IMR-90 (cell line): ENCODE results near the gene CD7. TPM values are rescaled to one million over a fixed set of nuclear protein-coding genes. Genes with fewer than 3 reads are reported as not detected.

ENCODE experiments used
- ATAC-seq: fragments of 200-7000 bp; cut with Tn5 transposase; 2 replicates; pipeline ENCODE4 v1.9.1; 2020; ENCODE audit warnings: low read depth, mild to moderate bottlenecking, moderate library complexity
- BruUV-seq: library from RNA; stranded (reverse); fragments of 400-500 nt; replicated peaks from 2 replicates; lab custom pipeline; 2021; lab: Mats Ljungman, UMichigan
- CTCF ChIA-PET: fragments of 300-600 bp; formaldehyde crosslinking; extraction: SDS; loops from one replicate; lab custom pipeline; 2021; ENCODE audit warnings: antibody characterized with exemption; lab: Yijun Ruan, JAX
- POLR2A ChIA-PET: fragments of 300-600 bp; sonication (Branson Sonifier 250); formaldehyde crosslinking; loops from one replicate; lab custom pipeline; 2022; ENCODE audit warnings: antibody characterized with exemption; ENCODE audit not compliant: unreplicated experiment; lab: Charles Lee
- DNase-seq: peaks from one replicate; pipeline ENCODE4 v3.0.0; 2013
- H2AFZ ChIP-seq: replicated peaks from 2 replicates; pipeline ENCODE3; 2013; ENCODE audit warnings: low read length, mild to moderate bottlenecking; ENCODE audit not compliant: poor library complexity
- H2AK5ac ChIP-seq: 2 replicates; pipeline ENCODE4 v1.6.1; 2013; ENCODE audit warnings: low read depth, low read length, inconsistent platforms
- H2AK9ac ChIP-seq: replicated peaks from 2 replicates; pipeline ENCODE3; 2013; ENCODE audit warnings: mild to moderate bottlenecking, low read depth, low read length, moderate library complexity; ENCODE audit not compliant: poor library complexity
- H2BK120ac ChIP-seq: 2 replicates; pipeline ENCODE4 v1.6.1; 2013; ENCODE audit warnings: low read depth, low read length, inconsistent platforms
- H2BK15ac ChIP-seq: 3 replicates; pipeline ENCODE4 v1.6.1; 2013; ENCODE audit warnings: low read depth, low read length, inconsistent platforms
- H2BK20ac ChIP-seq: 2 replicates; pipeline ENCODE4 v1.6.1; 2013; ENCODE audit warnings: low read depth, mild to moderate bottlenecking, inconsistent platforms, low read length, moderate library complexity
- H2BK5ac ChIP-seq: 2 replicates; pipeline ENCODE4 v1.6.1; 2013; ENCODE audit warnings: mild to moderate bottlenecking, low read depth, low read length, inconsistent platforms; ENCODE audit not compliant: poor library complexity, severe bottlenecking
- H3K14ac ChIP-seq: replicated peaks from 2 replicates; pipeline ENCODE4 v1.6.1; 2013; ENCODE audit warnings: low read depth, low read length, inconsistent platforms
- H3K18ac ChIP-seq: 2 replicates; pipeline ENCODE4 v1.6.1; 2013; ENCODE audit warnings: low read depth, low read length, control low read depth
- H3K23ac ChIP-seq: 2 replicates; pipeline ENCODE4 v1.6.1; 2013; ENCODE audit warnings: low read depth, low read length, inconsistent platforms
- H3K27ac ChIP-seq: 2 replicates; pipeline ENCODE4 v1.5.1; 2013; ENCODE audit warnings: mild to moderate bottlenecking, control low read depth, low read length; ENCODE audit not compliant: insufficient read depth
- H3K27me3 ChIP-seq: 2 replicates; pipeline ENCODE4 v1.6.1; 2013; ENCODE audit warnings: low read length; ENCODE audit not compliant: control insufficient read depth, insufficient read depth
- H3K36me3 ChIP-seq: 2 replicates; pipeline ENCODE4 v1.6.1; 2013; ENCODE audit warnings: low read length, mixed read lengths; ENCODE audit not compliant: control insufficient read depth, insufficient read depth
- H3K4ac ChIP-seq: 2 replicates; pipeline ENCODE4 v1.6.1; 2013; ENCODE audit warnings: low read depth, low read length, inconsistent platforms
- H3K4me1 ChIP-seq: 2 replicates; pipeline ENCODE4 v1.6.1; 2013; ENCODE audit warnings: low read length, mixed read lengths; ENCODE audit not compliant: control insufficient read depth, insufficient read depth
- H3K4me2 ChIP-seq: 2 replicates; pipeline ENCODE4 v1.6.1; 2013; ENCODE audit warnings: low read depth, mild to moderate bottlenecking, control low read depth, low read length, moderate library complexity
- H3K4me3 ChIP-seq: 2 replicates; pipeline ENCODE4 v1.5.1; 2013; ENCODE audit warnings: low read depth, mild to moderate bottlenecking, control low read depth, low read length, moderate library complexity; ENCODE audit not compliant: insufficient read depth
- H3K56ac ChIP-seq: 2 replicates; pipeline ENCODE4 v1.6.1; 2013; ENCODE audit warnings: low read length, inconsistent platforms; ENCODE audit not compliant: insufficient read depth; ENCODE audit errors: extremely low read depth
- H3K79me1 ChIP-seq, 2 experiments: 2 replicates each; pipeline ENCODE4 v1.6.1; 2013; ENCODE audit warnings: low read length in 2 of 2, inconsistent platforms in 1 of 2, low read depth in 1 of 2
- H3K9ac ChIP-seq: 2 replicates; pipeline ENCODE4 v1.6.1; 2013; ENCODE audit warnings: low read depth, low read length, control low read depth
- H3K9me1 ChIP-seq: 2 replicates; pipeline ENCODE4 v1.6.1; 2013; ENCODE audit warnings: low read length, inconsistent platforms; ENCODE audit not compliant: insufficient read depth
- H3K9me3 ChIP-seq: 2 replicates; pipeline ENCODE4 v1.6.1; 2013; ENCODE audit warnings: low read length; ENCODE audit not compliant: control insufficient read depth, insufficient read depth
- H4K20me1 ChIP-seq: 2 replicates; pipeline ENCODE4 v1.6.1; 2013; ENCODE audit warnings: low read length, inconsistent platforms; ENCODE audit not compliant: insufficient read depth
- H4K5ac ChIP-seq: 2 replicates; pipeline ENCODE4 v1.6.1; 2013; ENCODE audit warnings: mild to moderate bottlenecking, low read depth, low read length, control low read depth
- H4K8ac ChIP-seq, 2 experiments: 2 replicates each; pipeline ENCODE4 v1.6.1; 2013; ENCODE audit warnings: low read depth in 2 of 2, low read length in 2 of 2, control low read depth in 1 of 2, inconsistent platforms in 1 of 2
- H4K91ac ChIP-seq: 2 replicates; pipeline ENCODE4 v1.6.1; 2013; ENCODE audit warnings: low read depth, low read length, inconsistent platforms; ENCODE audit not compliant: insufficient read depth
- CEBPB ChIP-seq: IDR thresholded peaks from 2 replicates; pipeline ENCODE4 v1.6.1; 2012; ENCODE audit warnings: low read depth, low read length, improper control_type of control experiment
- CHD1 ChIP-seq: IDR thresholded peaks from 2 replicates; pipeline ENCODE4 v1.6.1; 2012; ENCODE audit warnings: low read depth, low read length, improper control_type of control experiment
- FOS ChIP-seq: fragments of 150-350 bp; IDR thresholded peaks from 2 replicates; pipeline ENCODE4 v1.6.1; 2016; ENCODE audit warnings: low read depth, low read length
- MXI1 ChIP-seq: IDR thresholded peaks from 2 replicates; pipeline ENCODE4 v1.6.1; 2012; ENCODE audit warnings: low read depth, mild to moderate bottlenecking, low read length, moderate library complexity, borderline replicate concordance
- RAD21 ChIP-seq: IDR thresholded peaks from 2 replicates; pipeline ENCODE4 v1.6.1; 2012; ENCODE audit warnings: low read length, improper control_type of control experiment
- RCOR1 ChIP-seq: IDR thresholded peaks from 2 replicates; pipeline ENCODE4 v1.6.1; 2012; ENCODE audit warnings: mild to moderate bottlenecking, low read length, improper control_type of control experiment; ENCODE audit not compliant: insufficient replicate concordance
- SMC3 ChIP-seq: fragments of 150-350 bp; IDR thresholded peaks from 2 replicates; pipeline ENCODE4 v1.6.1; 2016; ENCODE audit warnings: low read depth, mild to moderate bottlenecking, antibody characterized with exemption, low read length, moderate library complexity
- WGBS, 2 experiments: methylation state at CpG; one replicate each; pipeline versions ENCODE4 v1.1.5 to v1.1.7; 2013; ENCODE audit warnings: missing lambda C conversion rate in 2 of 2; ENCODE audit not compliant: insufficient read length in 1 of 2; ENCODE audit errors: extremely low coverage in 2 of 2; 5-methylcytosine and 5-hydroxymethylcytosine counted together
- dilution Hi-C: fragments of 300-500 bp; cut with HindIII; formaldehyde crosslinking; loops from one replicate; pipeline ENCODE4 v1.14.3; 2018; ENCODE audit warnings: low sequenced_read_pairs; ENCODE audit not compliant: unreplicated experiment
- in situ Hi-C: fragments of 300-500 bp; cut with MboI; formaldehyde crosslinking; loops from 3 replicates; pipeline ENCODE4 v1.14.3; 2019; ENCODE audit warnings: low sequenced_read_pairs, inconsistent platforms, mixed read lengths
- intact Hi-C: fragments of 100-400 bp; cut with micrococcal nuclease; formaldehyde crosslinking; loops from 2 replicates; pipeline ENCODE4 v1.10.0; 2022
- polyA plus RNA-seq, 3 experiments: library from polyadenylated mRNA; depleted of rRNA; stranded (reverse); fragments of >200 nt; gene quantifications; 2 replicates each; pipeline ENCODE4 v1.2.3, GENCODE V29; 2012; ENCODE audit warnings: low replicate concordance in 1 of 3
- total RNA-seq: library from RNA; depleted of rRNA; stranded (reverse); fragments of >200 nt; gene quantifications from 2 replicates; pipeline ENCODE4 v1.2.3, GENCODE V29; 2012

Gene CD7
- total and polyA plus RNA-seq, 2 of the 4 experiments (the other 2 are of a cell fraction): not detected

GRCh38 chr17:82321947-82322466 is 4.6 kb upstream of the CD7 start:
- Histone ChIP-seq H3K9ac (no peak overlapping the region), H3K4me1 (no peaks in the 10 kb centered on the region), H3K14ac (no peak overlapping the region), H4K20me1 (no peaks in the 10 kb centered on the region; the same call in 1 of the 2 replicates), H3K23ac (no peak overlapping the region), H3K18ac (no peak overlapping the region), H3K56ac (no peak overlapping the region), H3K27me3 (peaks cover 3% of the 10 kb centered on the region; the same call in 1 of the 2 replicates), H2AFZ (no peak overlapping the region), H4K91ac (no peak overlapping the region), H3K36me3 (no peaks in the 10 kb centered on the region), H2BK15ac (no peak overlapping the region), H3K4me3 (no peak overlapping the region), H2BK20ac (no peak overlapping the region), H3K4me2 (no peak overlapping the region), H2BK120ac (no peak overlapping the region), H3K4ac (no peak overlapping the region), H3K79me1 (no peaks in the 10 kb centered on the region), H2AK9ac (peak overlapping the region; percentile 5), H4K5ac (no peak overlapping the region), H4K8ac (no peak overlapping the region), H2BK5ac (no peak overlapping the region), H2AK5ac (no peak overlapping the region), H3K27ac (no peak overlapping the region), H3K9me3 (no peaks in the 10 kb centered on the region), H3K9me1 (peaks cover 7% of the 10 kb centered on the region; the same call in 1 of the 2 replicates)
- intact Hi-C loops (loop anchor here (5.0 to 10.0 kb wide), 3 partner anchors 55 to 287 kb away; partner anchors contain the start of genes DCXR and RAC3), dilution Hi-C loops (no loop called here), in situ Hi-C loops (no loop called here)
- POLR2A ChIA-PET: no interaction called here
- no peak for ATAC-seq
- WGBS, 2 experiments: 59% methylated on average over 8 of the region's 21 CpGs; no CpG with 5 or more reads in 1 of the 2 experiments
- DNase-seq: no peak
- BruUV-seq: no TSS peak
- TF ChIP-seq RAD21: no peak
- no peak for TF ChIP-seq CHD1
- TF ChIP-seq RCOR1: no peak
- no peak for TF ChIP-seq CEBPB
- no peak for TF ChIP-seq MXI1
- no peak for TF ChIP-seq SMC3
- TF ChIP-seq FOS: no peak
- CTCF ChIA-PET: no interaction called here
